Activated naive CD8-positive, alpha-beta T cell (primary cell): ENCODE results near the gene XRN2.

ENCODE experiments used
- H3K27ac Mint-ChIP-seq: one replicate; pipeline ENCODE4 v1.8.0; 2021; ENCODE audit warnings: mixed read lengths
- H3K27me3 Mint-ChIP-seq: one replicate; pipeline ENCODE4 v1.8.0; 2021; ENCODE audit warnings: mixed read lengths
- H3K36me3 Mint-ChIP-seq: one replicate; pipeline ENCODE4 v1.8.0; 2021; ENCODE audit warnings: mixed read lengths
- H3K4me1 Mint-ChIP-seq: one replicate; pipeline ENCODE4 v1.8.0; 2021; ENCODE audit warnings: low read depth, mixed read lengths
- H3K4me3 Mint-ChIP-seq: one replicate; pipeline ENCODE4 v1.8.0; 2021; ENCODE audit warnings: mild to moderate bottlenecking, mixed read lengths
- H3K9me3 Mint-ChIP-seq: one replicate; pipeline ENCODE4 v1.8.0; 2021; ENCODE audit warnings: low read depth, mixed read lengths

XRN2 gene, protein sequence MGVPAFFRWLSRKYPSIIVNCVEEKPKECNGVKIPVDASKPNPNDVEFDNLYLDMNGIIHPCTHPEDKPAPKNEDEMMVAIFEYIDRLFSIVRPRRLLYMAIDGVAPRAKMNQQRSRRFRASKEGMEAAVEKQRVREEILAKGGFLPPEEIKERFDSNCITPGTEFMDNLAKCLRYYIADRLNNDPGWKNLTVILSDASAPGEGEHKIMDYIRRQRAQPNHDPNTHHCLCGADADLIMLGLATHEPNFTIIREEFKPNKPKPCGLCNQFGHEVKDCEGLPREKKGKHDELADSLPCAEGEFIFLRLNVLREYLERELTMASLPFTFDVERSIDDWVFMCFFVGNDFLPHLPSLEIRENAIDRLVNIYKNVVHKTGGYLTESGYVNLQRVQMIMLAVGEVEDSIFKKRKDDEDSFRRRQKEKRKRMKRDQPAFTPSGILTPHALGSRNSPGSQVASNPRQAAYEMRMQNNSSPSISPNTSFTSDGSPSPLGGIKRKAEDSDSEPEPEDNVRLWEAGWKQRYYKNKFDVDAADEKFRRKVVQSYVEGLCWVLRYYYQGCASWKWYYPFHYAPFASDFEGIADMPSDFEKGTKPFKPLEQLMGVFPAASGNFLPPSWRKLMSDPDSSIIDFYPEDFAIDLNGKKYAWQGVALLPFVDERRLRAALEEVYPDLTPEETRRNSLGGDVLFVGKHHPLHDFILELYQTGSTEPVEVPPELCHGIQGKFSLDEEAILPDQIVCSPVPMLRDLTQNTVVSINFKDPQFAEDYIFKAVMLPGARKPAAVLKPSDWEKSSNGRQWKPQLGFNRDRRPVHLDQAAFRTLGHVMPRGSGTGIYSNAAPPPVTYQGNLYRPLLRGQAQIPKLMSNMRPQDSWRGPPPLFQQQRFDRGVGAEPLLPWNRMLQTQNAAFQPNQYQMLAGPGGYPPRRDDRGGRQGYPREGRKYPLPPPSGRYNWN

GRCh38 chr20:21303061-21303871 lies at the start of gene XRN2:
TSS of gene XRN2 (plus strand) at chr20:21303331. CDS start at chr20:21303399, 68 bp downstream.
- peak within 1 kb of the TSS; percentile 97 for H3K4me3 Mint-ChIP-seq
- peaks cover 7% of the 10 kb centered on the region for H3K36me3 Mint-ChIP-seq
- H3K27me3 Mint-ChIP-seq = no peaks in the 10 kb centered on the region
- H3K9me3 Mint-ChIP-seq = peaks cover 2% of the 10 kb centered on the region
- H3K27ac Mint-ChIP-seq = peak within 1 kb of the TSS; percentile 97
- peaks cover 26% of the 10 kb centered on the region for H3K4me1 Mint-ChIP-seq

DNA sequence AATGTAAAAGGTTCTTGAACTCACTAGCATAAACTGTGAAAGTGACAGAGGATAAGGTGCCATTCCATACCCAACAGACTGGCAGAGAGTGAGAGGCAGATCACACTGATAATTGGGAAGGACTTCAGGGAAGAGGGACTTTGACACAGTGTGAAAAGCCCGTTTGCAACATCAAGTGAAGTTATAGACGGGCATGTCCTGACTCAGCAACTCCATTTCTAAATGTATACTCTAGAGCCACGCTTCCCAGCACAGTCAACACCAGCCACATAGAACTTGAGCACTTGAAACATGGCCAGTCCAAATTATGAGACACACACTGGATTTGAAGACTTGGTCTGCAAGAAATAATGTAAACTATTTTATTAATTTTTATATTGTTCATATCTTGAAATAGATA lies 45.9 kb upstream of the XRN2 start:
- no peaks in the 10 kb centered on the region for H3K4me1 Mint-ChIP-seq
- no peak overlapping the region for H3K27ac Mint-ChIP-seq
- no peaks in the 10 kb centered on the region for H3K36me3 Mint-ChIP-seq
- H3K4me3 Mint-ChIP-seq = no peak overlapping the region
- peaks cover 1% of the 10 kb centered on the region for H3K27me3 Mint-ChIP-seq
- H3K9me3 Mint-ChIP-seq = no peaks in the 10 kb centered on the region

GRCh38 chr20:21258411-21258810 lies 44.7 kb upstream of the XRN2 start:
- Mint-ChIP-seq H3K4me1 (no peaks in the 10 kb centered on the region), H3K27me3 (peaks cover 7% of the 10 kb centered on the region), H3K4me3 (no peak overlapping the region), H3K36me3 (no peaks in the 10 kb centered on the region), H3K27ac (no peak overlapping the region), H3K9me3 (no peaks in the 10 kb centered on the region)

GRCh38 chr20:21259346-21259745 lies 43.8 kb upstream of the XRN2 start:
- H3K4me1 Mint-ChIP-seq = no peaks in the 10 kb centered on the region
- no peaks in the 10 kb centered on the region for H3K9me3 Mint-ChIP-seq
- H3K27me3 Mint-ChIP-seq = peaks cover 7% of the 10 kb centered on the region
- H3K27ac Mint-ChIP-seq = no peak overlapping the region
- no peak overlapping the region for H3K4me3 Mint-ChIP-seq
- H3K36me3 Mint-ChIP-seq = no peaks in the 10 kb centered on the region

- H3K27me3 Mint-ChIP-seq = peaks cover 7% of the 10 kb centered on the region
- no peak overlapping the region for H3K27ac Mint-ChIP-seq
- H3K36me3 Mint-ChIP-seq = no peaks in the 10 kb centered on the region
- H3K4me3 Mint-ChIP-seq = no peak overlapping the region
- no peaks in the 10 kb centered on the region for H3K9me3 Mint-ChIP-seq
- no peaks in the 10 kb centered on the region for H3K4me1 Mint-ChIP-seq
Measured at GRCh38 chr20:21262812-21263211, 40.3 kb upstream of the XRN2 start.

DNA sequence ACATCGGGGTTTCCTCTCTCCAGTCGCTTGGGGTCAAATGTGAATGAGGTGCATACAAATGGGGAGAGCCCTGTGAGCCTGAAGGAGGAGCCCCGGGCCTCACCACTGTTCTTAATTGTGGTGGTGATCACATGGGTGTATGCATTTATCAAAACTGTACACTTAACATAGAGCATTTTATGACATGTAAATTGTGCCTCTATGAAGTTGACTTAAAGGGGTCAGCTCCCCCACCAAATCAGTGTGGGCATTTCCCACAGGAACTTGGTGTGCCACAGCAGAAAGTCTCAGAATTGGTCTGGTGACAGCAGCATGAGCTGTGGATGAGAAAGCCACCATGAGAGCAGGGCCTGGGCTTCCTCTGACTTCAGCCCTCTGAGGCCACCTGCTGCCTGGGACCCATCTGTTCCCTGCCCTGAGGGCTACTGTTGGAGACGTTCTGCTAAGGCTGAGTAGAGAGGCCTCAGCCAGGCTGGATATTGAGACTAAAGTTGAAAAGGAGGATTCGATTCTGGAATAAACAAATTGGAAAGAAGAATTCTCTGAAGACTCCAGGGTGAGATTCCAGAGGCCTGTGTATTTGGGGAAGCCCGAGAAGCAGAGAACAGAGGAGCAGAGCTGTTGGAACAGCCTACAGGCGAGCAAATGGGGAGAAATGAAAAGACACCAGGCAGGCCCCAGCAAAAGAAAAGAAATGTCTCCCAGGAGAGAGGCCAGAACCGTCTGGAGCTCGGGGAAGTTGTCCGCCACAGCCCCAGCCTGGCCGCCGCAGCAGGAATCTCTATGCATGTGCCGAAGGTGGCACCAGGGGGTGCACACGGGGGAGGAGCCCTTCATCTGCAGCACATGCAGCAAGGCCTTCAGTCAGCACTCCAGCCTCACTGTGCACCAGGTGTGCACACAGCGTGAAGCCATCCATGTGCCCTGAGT lies 37.6 kb upstream of the XRN2 start:
- H3K36me3 Mint-ChIP-seq = no peaks in the 10 kb centered on the region
- no peak overlapping the region for H3K27ac Mint-ChIP-seq
- H3K4me1 Mint-ChIP-seq = no peaks in the 10 kb centered on the region
- no peak overlapping the region for H3K4me3 Mint-ChIP-seq
- no peaks in the 10 kb centered on the region for H3K9me3 Mint-ChIP-seq
- H3K27me3 Mint-ChIP-seq = peaks cover 7% of the 10 kb centered on the region

DNA sequence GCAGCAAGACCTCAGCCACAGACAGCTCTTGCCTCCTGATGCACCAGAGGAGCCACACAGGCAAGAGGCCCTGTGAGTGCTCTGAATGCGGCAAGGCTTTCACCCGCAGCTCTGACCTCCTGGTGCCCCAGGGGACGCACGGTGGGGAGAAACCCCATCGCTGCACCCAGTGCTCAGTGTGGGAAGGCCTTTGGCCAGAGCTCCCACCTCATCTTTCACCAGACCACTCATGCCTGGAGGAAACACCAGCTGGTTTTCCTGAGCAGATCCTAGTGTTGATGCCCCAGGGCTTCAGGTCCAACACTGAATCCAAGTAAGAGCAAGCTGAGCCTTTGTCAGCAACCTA lies 37.0 kb upstream of the XRN2 start:
- Mint-ChIP-seq H3K27me3 (peaks cover 7% of the 10 kb centered on the region), H3K27ac (no peak overlapping the region), H3K36me3 (no peaks in the 10 kb centered on the region), H3K4me1 (no peaks in the 10 kb centered on the region), H3K9me3 (no peaks in the 10 kb centered on the region), H3K4me3 (no peak overlapping the region)

- Mint-ChIP-seq H3K36me3 (peaks cover 2% of the 10 kb centered on the region), H3K4me3 (no peak overlapping the region), H3K27me3 (peaks cover 7% of the 10 kb centered on the region), H3K27ac (no peak overlapping the region), H3K9me3 (no peaks in the 10 kb centered on the region), H3K4me1 (no peaks in the 10 kb centered on the region)
Measured at GRCh38 chr20:21269772-21270171, 33.4 kb upstream of the XRN2 start.

DNA sequence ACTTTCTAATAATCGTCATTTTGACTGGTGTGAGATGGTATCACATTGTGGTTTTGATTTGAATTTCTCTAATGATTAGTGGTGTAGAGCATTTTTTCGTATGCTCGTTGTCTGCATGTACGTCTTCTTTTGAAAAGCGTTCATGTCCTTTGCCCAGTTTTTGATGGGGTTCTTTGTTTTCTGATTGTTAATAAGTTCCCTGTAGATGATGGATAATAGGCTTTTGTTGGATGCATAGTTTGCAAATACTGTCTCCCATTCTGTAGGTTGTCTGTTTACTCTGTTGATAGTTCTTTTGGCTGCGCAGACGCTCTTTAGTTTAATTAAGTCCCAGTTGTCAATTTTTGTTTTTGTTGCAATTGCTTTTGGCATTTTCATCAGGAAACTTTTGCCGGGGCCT lies 32.3 kb upstream of the XRN2 start:
- Mint-ChIP-seq H3K27me3 (peaks cover 9% of the 10 kb centered on the region), H3K27ac (no peak overlapping the region), H3K9me3 (no peaks in the 10 kb centered on the region), H3K4me3 (no peak overlapping the region), H3K4me1 (no peaks in the 10 kb centered on the region), H3K36me3 (peaks cover 2% of the 10 kb centered on the region)

- no peaks in the 10 kb centered on the region for H3K4me1 Mint-ChIP-seq
- no peak overlapping the region for H3K4me3 Mint-ChIP-seq
- H3K36me3 Mint-ChIP-seq = peaks cover 2% of the 10 kb centered on the region
- no peaks in the 10 kb centered on the region for H3K9me3 Mint-ChIP-seq
- H3K27ac Mint-ChIP-seq = no peak overlapping the region
- peaks cover 9% of the 10 kb centered on the region for H3K27me3 Mint-ChIP-seq
Measured at GRCh38 chr20:21272279-21272678, 30.9 kb upstream of the XRN2 start.

DNA sequence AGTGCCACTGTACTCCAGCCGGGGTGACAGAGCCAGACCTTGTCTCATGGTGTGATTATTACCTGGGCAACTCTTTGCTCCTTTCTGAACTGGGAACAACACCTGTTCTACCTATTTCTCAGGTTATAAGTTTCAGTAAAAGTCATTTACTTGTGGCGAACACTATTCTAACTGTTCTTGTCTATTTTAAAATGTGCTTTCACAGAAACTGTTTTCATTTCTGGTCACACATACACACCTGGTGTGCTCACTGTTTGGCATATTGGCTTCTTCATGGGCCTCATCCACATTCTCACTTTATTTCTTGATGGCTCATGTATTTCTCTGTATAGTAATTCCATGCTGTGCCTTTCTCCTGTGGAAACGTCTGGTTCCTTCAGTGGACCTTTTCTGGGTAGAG lies 30.5 kb upstream of the XRN2 start:
- Mint-ChIP-seq H3K4me1 (no peaks in the 10 kb centered on the region), H3K27ac (no peak overlapping the region), H3K9me3 (no peaks in the 10 kb centered on the region), H3K4me3 (no peak overlapping the region), H3K36me3 (peaks cover 2% of the 10 kb centered on the region), H3K27me3 (peaks cover 9% of the 10 kb centered on the region)

DNA sequence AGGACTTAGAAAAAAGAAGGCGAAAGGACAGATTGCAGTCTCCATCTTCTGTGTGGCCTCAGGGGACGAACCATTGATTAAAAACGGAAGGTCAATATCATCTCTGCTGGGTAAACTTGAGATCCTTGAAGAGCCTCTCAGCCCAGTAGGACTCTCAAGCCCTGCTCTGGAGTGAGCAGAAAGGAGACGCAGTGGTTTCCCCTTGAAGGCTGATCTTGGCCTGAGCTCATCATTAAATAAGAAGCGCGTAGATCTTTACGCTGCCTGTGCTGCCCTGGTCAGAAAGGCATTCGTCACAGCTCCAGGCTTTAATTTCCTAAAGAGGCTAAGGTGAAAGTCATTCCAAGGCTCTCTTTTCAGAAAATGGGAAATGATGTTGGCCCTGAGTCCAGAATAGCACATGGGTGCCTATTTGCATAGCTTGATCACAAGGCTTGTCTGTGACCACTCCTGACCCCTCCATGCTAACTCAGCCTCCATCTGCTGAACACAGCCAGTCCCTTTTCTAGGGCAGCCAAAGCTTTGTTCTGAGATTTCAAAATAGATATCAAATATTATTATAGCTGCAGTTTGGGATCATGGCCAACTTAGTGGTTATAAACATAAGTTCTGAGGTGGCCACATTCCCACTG lies 29.3 kb upstream of the XRN2 start:
- peaks cover 11% of the 10 kb centered on the region for H3K27me3 Mint-ChIP-seq
- no peaks in the 10 kb centered on the region for H3K9me3 Mint-ChIP-seq
- no peak overlapping the region for H3K27ac Mint-ChIP-seq
- H3K4me3 Mint-ChIP-seq = no peak overlapping the region
- no peaks in the 10 kb centered on the region for H3K4me1 Mint-ChIP-seq
- peaks cover 2% of the 10 kb centered on the region for H3K36me3 Mint-ChIP-seq

- Mint-ChIP-seq H3K4me1 (no peaks in the 10 kb centered on the region), H3K4me3 (no peak overlapping the region), H3K27me3 (peaks cover 20% of the 10 kb centered on the region), H3K27ac (no peak overlapping the region), H3K36me3 (no peaks in the 10 kb centered on the region), H3K9me3 (no peaks in the 10 kb centered on the region)
Measured at GRCh38 chr20:21278829-21279228, 24.3 kb upstream of the XRN2 start.
